GM12874 (cell line): Measurements from ENCODE around the gene CNTNAP2.

Experiments used
- TF ChIP-seq, protein P1 (sequence below): IDR thresholded peaks from 2 replicates; pipeline ENCODE4 v1.5.1; 2011; ENCODE audit warnings: low read depth, mild to moderate bottlenecking, control low read depth, low read length, moderate library complexity; ENCODE audit not compliant: insufficient read depth

The CNTNAP2 gene

DNA sequence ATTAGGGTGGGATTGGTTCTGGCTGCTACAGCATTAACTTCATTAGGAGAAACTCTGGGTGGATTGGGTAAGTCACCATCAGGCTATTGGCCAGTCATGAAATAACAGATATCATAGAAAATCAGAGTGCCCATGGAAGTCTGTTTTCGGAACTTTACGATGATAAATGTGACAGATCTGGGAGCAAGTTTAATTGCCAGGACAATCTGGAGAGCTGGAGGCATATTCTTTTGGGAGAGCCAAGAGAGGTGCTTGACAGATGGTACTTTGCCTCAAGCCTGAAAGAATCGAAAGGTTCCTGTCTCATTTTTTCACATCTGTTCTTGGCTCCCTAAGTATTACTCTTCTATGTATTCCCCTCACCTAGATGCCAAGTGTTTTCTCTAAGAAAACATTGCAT, 369.9 kb downstream of the CNTNAP2 start:
- TF ChIP-seq, protein P1, sequence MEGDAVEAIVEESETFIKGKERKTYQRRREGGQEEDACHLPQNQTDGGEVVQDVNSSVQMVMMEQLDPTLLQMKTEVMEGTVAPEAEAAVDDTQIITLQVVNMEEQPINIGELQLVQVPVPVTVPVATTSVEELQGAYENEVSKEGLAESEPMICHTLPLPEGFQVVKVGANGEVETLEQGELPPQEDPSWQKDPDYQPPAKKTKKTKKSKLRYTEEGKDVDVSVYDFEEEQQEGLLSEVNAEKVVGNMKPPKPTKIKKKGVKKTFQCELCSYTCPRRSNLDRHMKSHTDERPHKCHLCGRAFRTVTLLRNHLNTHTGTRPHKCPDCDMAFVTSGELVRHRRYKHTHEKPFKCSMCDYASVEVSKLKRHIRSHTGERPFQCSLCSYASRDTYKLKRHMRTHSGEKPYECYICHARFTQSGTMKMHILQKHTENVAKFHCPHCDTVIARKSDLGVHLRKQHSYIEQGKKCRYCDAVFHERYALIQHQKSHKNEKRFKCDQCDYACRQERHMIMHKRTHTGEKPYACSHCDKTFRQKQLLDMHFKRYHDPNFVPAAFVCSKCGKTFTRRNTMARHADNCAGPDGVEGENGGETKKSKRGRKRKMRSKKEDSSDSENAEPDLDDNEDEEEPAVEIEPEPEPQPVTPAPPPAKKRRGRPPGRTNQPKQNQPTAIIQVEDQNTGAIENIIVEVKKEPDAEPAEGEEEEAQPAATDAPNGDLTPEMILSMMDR = no peak

DNA sequence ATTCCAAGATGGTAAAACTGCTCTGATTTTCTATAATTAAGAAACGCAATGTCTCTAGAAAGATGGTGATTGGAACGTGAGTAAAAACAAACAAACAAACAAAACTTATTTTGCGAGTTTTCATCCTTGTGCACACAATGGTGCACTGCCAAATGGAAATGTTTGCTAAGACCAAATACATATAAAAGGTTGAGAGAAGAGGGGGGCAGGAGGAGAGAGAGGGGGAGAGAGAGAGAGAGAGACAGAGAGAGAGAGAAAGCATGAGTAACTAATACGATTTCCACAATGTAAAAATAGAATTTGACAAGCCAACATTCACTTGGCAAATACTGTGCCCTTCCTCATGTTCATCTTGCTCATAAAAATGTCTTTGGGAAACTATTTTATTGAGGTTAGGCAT, 375.4 kb downstream of the CNTNAP2 start:
- TF ChIP-seq, protein P1 = no peak

DNA sequence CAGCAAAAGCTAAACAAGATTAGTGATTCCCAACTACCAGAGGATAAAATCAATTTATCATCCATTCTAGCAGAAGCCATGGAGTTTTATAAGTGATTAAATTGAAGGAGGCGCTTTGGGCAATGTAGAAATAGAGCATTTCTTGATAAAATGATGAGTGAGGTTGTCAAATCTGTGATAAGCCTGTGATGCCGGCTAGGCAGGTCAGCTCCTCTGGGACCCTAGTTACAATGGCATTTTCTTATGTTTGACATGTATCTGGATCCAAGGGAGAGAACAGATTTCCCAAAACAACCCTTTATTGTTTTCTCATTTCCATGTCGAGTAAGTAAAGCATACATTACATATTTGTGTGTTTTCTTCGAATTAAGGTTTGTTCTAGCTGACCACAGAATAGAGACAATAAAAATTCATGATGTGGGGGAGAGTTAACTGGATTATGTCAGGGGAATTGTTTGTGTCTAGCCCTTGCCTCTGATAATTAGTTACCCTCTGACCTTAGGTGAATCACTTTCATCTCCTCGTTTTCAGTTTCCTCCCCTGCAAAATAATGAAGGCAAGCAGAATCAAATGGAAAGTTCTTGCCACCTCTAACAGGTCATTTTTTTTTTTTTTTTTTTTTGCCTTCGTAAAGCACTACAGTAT, 378.5 kb downstream of the CNTNAP2 start:
- TF ChIP-seq, protein P1 = no peak

DNA sequence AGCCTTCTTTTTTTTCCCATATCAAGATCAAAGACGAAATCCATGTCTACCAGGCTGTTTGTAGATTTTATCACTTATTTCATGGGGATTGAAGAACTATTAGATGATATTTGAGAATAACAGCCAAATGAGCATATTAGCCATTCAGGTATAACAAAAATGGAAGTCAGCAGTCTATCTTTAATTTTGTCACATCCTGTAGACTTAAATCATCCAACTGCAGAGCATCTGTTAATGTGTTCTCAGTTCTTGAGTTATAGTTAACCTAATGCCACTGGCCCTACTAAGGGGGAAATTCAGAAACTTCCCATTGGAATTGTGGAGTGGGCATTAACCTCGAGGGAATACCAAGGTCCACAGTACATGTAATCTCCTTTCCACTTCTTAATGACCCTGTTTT, 380.1 kb downstream of the CNTNAP2 start:
- TF ChIP-seq, protein P1 = no peak

DNA sequence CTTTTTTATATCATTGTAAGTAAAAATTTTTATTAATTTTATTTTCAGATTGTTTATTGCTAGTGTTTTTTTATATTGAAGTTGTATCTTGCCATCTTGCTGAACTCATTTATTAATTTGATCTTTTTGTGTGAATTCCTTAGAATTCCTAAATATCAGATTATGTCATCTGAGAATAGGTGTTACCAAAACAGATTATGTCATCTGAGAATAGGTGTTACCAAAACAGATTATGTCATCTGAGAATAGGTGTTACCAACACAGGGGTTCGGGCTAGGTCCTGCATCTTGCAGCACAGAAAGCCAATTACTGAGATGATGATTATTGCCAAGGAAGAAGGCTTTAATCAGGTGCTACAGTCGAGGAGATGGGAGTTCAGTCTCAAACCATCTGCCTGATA, 383.4 kb downstream of the CNTNAP2 start:
- TF ChIP-seq, protein P1 = no peak

DNA sequence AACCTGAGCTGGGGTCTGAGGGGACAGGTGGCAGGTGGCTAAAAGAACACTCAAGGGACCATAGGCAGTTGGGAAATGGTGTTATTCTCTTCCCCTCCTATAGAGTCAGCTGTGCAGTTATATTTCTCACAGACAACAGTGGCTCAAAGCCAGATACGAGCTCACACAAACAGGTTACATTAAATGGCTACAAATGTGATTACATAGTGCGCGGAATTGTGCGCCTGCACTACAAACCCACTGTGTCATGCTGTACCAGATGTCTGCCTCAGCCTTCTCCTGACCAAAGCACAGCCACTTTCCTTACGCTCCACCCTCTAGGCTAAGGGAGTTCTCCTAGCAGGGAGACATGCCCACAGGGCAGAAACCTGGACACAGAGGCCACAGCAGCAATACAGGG, 387.2 kb downstream of the CNTNAP2 start:
- TF ChIP-seq, protein P1 = no peak

DNA sequence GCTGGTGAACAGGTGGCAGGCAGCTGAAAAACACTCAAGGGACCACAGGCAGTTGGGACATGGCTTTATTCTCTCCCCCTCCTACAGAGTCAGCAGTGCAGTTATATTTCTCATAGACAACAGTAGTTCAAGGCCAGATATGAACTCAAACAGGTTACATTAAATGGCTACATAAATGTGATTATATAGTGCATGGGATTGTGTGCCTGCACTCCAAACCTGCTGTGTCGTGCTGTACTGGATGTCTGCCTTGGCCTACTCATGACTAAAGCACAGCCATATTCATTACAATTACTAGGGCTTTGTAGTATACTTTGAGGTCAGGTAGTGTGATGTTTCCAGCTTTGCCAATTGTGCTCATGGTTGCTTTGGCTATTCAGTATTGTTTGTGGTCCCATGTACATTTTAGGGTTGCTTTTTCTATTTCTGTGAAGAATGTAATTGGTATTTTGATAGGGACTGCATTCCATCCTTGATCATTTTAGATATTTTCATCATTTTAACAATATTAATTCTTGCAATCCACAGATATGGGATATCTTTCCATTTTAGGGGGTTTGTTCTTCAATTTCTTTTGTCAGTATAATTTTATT, 393.6 kb downstream of the CNTNAP2 start:
- TF ChIP-seq, protein P1 = no peak
